ENCODE results near the gene SLC39A7.

SLC39A7 gene

DNA sequence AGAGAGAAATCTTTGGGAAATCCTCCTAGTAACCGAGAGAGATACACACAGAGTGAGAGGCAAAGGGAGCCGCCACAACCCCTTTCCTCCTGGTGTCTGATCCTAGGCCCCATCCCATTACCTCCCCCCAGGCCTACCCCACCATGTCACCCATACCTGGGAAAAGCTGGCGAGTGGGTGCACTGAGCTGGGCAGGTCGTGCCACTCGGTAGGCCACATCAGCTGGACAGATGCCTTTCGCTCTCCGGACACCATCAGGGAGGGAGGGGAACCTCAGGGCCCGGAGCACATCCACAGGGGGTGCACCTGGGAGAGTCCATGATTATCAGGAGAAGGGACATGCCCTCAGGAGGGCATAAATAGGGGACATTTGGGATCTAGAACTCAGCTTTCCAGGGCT lies 11.5 kb upstream of the SLC39A7 start:
- no peak for DNase-seq (ENCODE audit: low read depth, low spot score)
- TF ChIP-seq, protein P1, sequence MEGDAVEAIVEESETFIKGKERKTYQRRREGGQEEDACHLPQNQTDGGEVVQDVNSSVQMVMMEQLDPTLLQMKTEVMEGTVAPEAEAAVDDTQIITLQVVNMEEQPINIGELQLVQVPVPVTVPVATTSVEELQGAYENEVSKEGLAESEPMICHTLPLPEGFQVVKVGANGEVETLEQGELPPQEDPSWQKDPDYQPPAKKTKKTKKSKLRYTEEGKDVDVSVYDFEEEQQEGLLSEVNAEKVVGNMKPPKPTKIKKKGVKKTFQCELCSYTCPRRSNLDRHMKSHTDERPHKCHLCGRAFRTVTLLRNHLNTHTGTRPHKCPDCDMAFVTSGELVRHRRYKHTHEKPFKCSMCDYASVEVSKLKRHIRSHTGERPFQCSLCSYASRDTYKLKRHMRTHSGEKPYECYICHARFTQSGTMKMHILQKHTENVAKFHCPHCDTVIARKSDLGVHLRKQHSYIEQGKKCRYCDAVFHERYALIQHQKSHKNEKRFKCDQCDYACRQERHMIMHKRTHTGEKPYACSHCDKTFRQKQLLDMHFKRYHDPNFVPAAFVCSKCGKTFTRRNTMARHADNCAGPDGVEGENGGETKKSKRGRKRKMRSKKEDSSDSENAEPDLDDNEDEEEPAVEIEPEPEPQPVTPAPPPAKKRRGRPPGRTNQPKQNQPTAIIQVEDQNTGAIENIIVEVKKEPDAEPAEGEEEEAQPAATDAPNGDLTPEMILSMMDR (IDR thresholded peaks at IDR 0.05; ENCODE audit: insufficient read depth, low read length, missing control alignments), result no peak
- no peak overlapping the region for H3K4me3 ChIP-seq (ENCODE audit: low read depth, low read length)
- CTCF ChIA-PET, result interaction anchor here (0.8 to 1.9 kb wide), 4 partner anchors 9 to 60 kb away, joined by 3 to 16 read pairs (median 4); no protein-coding TSS in a partner anchor
- POLR2A ChIA-PET, result no interaction called here

DNA sequence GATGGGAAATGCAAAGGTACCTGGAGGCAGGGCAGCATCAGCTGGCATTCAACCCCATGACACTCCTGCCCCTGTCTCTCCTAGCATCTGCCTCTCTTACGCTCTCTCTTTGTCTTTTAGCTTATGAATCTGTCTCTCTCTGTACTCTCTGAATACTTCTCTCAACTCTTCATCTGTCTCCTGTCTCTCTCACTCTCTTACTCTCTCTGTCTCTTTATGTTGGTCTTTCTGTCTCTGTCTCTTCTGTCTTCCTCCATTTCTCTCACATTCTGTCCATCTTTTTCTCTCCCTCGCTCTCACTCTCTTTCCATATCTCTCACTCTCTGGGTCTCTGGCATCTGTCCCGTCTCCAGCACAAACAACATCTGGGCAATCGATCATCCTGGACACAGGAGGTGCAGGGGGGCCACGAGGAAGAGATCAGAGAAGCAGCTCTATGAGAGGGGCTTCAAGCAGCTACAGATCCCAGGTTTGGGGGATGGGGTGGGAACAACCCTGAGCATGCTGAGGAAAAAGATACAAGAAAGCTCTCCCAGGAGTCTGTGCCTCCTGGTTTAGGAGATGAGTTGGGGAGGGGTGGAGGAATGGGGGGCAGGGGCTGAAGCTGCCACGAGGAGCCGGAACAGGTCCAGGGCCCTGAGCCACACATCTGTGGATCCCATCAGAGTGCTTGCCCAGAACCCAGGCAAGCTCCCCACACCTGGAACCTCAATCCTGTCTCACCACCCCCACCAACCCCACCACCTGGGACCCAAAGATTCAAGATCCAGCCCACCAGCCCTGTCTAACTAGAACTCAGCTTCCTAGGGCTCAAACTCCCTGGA lies 10.8 kb upstream of the SLC39A7 start:
- CTCF ChIA-PET, result interaction anchor here (0.6 to 1.9 kb wide), 5 partner anchors 8 to 289 kb away, joined by 3 to 16 read pairs (median 3); no protein-coding TSS in a partner anchor
- H3K4me3 ChIP-seq (ENCODE audit: low read depth, low read length), result no peak overlapping the region
- no peak for DNase-seq (ENCODE audit: low read depth, low spot score)
- TF ChIP-seq, protein P1 (IDR thresholded peaks at IDR 0.05; ENCODE audit: insufficient read depth, low read length, missing control alignments), result no peak
- POLR2A ChIA-PET, result interaction anchor here (0.6 to 1.2 kb wide), 2 partner anchors 9 to 59 kb away, joined by 3 to 6 read pairs; no protein-coding TSS in a partner anchor

DNA sequence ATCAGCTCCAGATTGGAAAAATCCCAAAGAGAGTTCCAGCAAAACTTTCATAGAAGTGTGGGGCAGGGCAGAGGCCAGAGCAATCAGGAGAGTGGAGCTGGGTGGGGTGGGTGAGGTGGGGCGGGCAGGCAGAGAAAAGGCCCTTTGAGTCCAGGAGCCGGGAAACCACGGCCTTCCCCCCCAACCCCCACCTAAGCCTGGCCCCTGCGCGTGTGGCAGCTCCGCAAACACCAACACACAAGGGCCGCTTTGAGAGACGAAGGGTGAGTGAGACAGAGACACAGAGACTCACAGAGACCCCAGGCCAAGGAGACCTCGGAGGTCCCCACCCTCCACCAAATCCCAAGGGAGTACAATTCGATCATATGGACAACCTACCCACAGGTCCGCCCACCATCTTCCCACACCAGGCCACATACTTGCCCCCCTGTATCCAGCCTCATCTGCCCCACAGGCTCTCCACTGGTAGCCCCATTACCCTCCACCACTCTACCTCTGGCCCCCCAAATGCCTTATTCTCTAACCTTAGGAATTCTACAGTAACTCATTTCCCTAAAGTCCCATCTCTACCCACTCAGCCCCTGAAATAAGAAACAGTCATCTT lies 10.1 kb upstream of the SLC39A7 start:
- POLR2A ChIA-PET, result interaction anchor here (0.6 to 1.2 kb wide), 2 partner anchors 8 to 58 kb away, joined by 3 to 6 read pairs; no protein-coding TSS in a partner anchor
- CTCF ChIA-PET, result interaction anchor here (0.6 to 1.9 kb wide), 2 partner anchors 8 to 290 kb away, joined by 3 to 16 read pairs; no protein-coding TSS in a partner anchor
- DNase-seq (ENCODE audit: low read depth, low spot score), result no peak
- TF ChIP-seq, protein P1 (IDR thresholded peaks at IDR 0.05; ENCODE audit: insufficient read depth, low read length, missing control alignments), result no peak
- no peak overlapping the region for H3K4me3 ChIP-seq (ENCODE audit: low read depth, low read length)

DNA sequence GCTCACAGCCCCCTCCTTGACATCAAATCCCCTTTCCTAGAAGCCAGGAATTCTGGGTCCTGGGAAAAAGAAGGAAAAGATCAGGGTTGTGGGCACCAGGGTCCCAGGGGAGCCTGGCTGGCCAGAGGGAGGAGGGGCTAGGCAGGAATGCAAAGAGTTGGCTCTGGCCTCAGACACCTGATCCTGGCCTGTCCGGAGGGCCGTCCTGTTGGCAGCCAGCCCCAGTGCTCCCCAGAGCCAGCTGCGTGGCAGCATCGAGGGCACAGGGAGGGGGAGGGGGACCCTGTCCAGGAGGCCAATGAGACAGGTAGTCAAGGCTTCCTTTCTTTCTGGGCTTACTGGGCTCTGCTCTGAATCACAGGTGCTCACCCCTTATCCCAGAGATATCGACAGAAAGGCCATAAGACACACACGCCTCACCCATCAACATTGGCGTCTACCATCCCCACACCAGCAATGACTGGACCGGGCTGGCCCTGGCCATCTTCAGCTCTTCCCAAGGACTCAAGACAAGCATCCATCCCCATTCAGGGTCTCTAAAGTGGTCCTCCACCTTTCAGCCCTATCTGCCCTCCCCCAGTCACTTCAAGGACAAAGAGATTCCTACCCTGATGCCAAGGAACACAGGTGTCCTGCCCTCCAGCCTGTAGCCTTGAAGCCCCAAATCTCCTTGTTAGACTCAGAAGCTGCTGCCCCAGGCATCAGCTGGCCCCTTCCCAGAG lies 9.1 kb upstream of the SLC39A7 start:
- DNase-seq (ENCODE audit: low read depth, low spot score), result no peak
- ChIA-PET CTCF (interaction anchor here (0.9 to 1.2 kb wide), 3 partner anchors 30 to 75 kb away, joined by 3 to 4 read pairs (median 3); no protein-coding TSS in a partner anchor), POLR2A (interaction anchor here (1.3 kb wide), 1 partner anchor 219 kb away, joined by 4 read pairs; no protein-coding TSS in a partner anchor)
- H3K4me3 ChIP-seq (ENCODE audit: low read depth, low read length), result no peak overlapping the region
- TF ChIP-seq, protein P1 (IDR thresholded peaks at IDR 0.05; ENCODE audit: insufficient read depth, low read length, missing control alignments), result no peak

DNA sequence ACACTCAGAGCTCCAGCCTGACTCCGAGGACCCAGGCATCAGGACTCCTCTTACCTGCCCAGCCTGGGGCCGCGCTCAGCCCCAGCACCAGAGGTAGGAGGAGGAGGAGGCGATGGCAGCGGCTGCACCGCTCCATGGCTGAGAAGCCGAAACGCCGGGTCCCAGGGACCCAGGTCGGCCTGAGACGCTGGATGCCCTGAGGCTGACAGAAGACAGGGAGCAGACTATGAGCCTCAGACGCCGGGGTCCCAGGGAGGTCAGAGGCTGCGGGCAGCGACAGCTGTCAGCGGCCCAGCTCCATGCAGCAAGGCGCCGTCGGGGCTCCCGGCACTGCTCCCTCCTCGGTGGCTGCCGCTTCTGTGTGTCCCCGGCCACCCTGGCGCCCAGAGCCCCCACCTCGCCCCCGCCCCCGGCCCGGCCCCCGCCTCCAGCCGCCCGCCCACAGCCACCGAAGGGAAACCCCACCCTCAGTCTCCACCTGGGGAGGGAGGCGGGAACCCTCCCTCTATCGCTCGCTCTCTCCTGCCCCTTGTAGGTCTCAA lies 8.5 kb upstream of the SLC39A7 start, which contains the start of gene COL11A2:
Gene COL11A2 (minus strand): TSS at position 363 of the 542 bp plus-strand sequence. CDS start 227 bp downstream, at position 136.
- CTCF ChIA-PET, result interaction anchor here (0.9 to 1.2 kb wide), 3 partner anchors 31 to 75 kb away, joined by 3 to 4 read pairs (median 3); no protein-coding TSS in a partner anchor

More for the DNA sequence above, 8.5 kb upstream of the SLC39A7 start, which contains the start of gene COL11A2:
- TF ChIP-seq, protein P1 (IDR thresholded peaks at IDR 0.05; ENCODE audit: insufficient read depth, low read length, missing control alignments), result no peak
- peak within 1 kb of the TSS; percentile 40 for H3K4me3 ChIP-seq (ENCODE audit: low read depth, low read length)
- DNase-seq (ENCODE audit: low read depth, low spot score), result no peak
- POLR2A ChIA-PET, result interaction anchor here (1.3 kb wide), 1 partner anchor 220 kb away, joined by 4 read pairs; no protein-coding TSS in a partner anchor

All from AG04449 (cell line).